SHP77 (cell line): ENCODE data around the gene CDC37.

ENCODE experiments used
- DNase-seq, 2 experiments: peaks; one replicate each; lab custom pipeline; 2025; lab: John Stamatoyannopoulos, UW

The CDC37 gene

GRCh38 chr19:10403137-10404021 lies at the start of gene CDC37:
Gene CDC37 (minus strand): TSS chr19:10403542. CDS start chr19:10403479, 63 bp downstream.
- peak; percentile 83 to 92 for DNase-seq

GRCh38 chr19:10450853-10451609 lies 47.7 kb upstream of the CDC37 start:
- DNase-seq, result no peak

GRCh38 chr19:10450191-10450852 lies 47.0 kb upstream of the CDC37 start:
- DNase-seq, result no peak

- no peak for DNase-seq
These were observed 45.7 kb upstream of the CDC37 start for GRCh38 chr19:10449037-10449436.

GRCh38 chr19:10442698-10443097 lies 39.4 kb upstream of the CDC37 start:
- no peak for DNase-seq

- no peak for DNase-seq
These were observed 36.2 kb upstream of the CDC37 start for GRCh38 chr19:10439588-10439987.

DNA sequence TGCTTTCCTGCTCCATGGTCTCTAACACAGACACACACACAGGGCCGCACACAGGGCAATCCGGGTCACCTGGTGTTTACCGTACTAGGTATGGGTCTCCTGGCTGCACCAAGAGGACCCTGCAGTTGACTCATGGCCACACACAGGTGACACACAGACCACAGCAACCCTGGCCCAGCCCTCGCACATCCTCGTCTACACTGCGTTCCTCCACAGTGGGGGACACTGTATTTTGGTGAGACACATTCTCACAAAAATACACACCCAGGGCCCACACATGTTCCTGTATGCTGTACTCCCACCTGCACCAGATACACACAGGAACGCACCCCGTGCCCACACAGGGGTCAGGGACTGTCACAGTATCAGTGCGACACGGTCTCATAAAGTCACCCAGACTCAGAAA lies 29.8 kb upstream of the CDC37 start:
- DNase-seq, result no peak

DNA sequence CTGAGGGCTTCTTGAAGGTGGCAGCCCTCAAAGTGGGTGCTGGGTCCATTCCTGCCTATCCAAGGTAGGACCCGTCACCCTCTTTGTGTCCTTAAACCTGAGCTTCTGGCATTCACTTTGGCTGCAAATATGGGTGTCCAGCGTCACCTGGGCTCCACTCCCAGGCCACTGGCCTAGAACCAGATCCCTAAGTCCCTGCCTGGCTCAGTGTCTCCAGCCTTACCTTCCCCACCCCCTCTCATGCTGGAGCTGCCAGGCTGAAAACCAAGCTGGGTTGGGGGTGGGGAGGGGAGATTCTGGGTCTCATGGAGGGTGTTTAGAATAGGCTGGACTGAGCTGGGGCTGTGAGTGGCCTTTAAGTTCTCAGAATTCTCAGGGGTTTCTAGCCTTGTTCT lies 29.4 kb upstream of the CDC37 start:
- DNase-seq, result no peak

GRCh38 chr19:10431943-10432735 lies 28.8 kb upstream of the CDC37 start:
- no peak for DNase-seq

DNA sequence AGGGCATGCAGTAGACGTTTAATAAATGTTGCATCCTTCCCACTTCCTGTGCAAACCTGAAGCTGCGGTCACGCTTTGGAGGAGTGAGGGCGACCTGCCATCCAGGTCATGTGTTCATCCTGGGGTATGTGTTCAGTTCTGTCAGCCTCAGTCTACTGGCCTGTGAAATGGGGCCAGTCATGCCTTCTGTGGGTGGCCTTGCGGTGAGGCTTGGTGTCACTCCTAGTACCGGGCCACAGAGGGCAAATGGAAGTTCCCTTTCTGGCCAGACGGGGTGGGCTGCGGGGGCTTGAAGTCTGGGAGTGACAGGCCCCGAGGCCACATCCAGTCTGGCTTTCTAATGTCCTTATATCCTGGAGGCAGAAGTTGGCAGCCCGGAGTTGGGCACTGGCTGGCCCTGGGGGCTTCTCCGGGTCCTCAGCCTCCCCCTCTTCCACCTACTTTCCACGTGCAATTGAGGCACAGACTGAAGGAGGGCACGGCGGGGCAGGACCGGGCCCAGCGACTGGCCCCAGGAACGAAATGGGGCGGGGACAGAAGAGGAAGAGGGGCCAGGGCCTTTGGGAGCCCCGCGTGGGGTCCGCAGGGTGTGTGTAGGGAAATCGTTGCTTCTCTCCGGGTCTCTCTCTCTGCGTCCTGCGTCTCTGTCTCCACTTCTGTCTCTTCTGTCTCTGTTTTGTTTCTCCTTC lies 28.1 kb upstream of the CDC37 start:
- no peak for DNase-seq

- DNase-seq, result no peak
These were observed 27.3 kb upstream of the CDC37 start for GRCh38 chr19:10430505-10431253.

DNA sequence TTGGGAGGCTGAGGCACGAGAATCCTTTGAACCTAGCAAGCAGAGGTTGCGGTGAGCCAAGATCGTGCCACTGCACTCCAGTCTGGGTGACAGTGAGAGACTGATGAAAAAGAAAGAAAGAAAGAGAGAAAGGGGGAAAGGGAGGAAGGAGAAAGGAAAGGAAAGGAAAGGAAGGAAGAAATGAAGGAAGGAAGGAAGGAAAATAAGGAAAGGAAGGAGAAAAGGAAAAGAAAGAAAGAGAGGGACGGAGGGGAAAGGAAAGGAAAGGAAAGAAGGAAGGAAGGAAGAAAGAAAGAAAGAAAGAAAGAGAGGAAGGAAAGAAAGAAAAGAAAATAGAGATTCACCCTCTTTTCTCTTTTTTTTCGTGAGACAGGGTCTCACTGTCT lies 25.6 kb upstream of the CDC37 start:
- DNase-seq, result no peak

DNA sequence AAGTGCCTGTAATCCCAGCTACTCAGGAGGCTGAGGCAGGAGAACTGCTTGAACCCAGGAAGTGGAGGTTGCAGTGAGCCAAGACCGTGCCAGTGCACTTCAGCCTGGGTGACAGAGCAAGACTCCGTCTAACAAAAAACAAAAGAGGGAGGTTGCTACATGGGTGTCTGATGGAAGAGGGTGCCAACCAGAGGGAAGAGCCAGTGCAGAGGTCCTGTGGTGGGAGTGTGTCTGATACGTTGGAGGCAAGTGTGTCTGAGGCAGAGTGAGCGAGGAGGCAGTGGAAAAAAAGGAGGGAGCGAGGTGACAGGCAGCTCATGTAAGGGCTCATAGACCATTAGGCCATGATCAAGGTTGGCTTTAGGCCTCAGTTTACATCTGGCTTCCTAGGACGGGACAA lies 23.8 kb upstream of the CDC37 start:
- no peak for DNase-seq

DNA sequence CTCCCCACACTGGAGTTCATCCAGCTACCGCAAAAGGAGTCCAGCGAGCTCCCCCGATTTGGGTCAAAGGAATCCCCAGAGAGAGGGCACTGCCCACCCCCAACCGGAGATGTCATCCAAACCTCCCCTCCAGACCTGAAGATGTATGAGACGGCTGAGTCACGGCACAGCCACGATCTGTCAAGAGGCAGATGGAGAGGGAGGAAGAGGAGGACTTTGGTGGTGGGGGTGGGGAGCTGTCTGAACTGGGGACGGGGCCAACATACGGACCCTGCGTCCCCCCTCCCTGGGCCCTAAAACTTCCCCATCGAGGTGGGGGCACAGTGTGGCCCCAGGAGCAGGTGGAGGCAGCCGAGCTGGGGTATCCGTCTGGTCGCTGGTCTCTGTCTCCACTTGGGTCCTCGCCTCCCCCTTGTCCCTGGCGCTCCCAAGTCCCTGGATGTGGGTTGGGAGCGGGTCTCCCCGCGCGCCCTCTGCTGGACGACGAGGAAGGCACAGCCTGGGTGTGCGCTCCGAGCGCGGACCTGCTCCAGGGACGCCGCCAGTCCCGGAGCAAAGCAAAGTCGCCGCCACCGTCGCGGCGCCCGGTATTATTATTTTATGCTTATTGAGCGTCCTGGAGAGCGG lies 20.8 kb upstream of the CDC37 start:
- DNase-seq, result peak; percentile 68 to 76

DNA sequence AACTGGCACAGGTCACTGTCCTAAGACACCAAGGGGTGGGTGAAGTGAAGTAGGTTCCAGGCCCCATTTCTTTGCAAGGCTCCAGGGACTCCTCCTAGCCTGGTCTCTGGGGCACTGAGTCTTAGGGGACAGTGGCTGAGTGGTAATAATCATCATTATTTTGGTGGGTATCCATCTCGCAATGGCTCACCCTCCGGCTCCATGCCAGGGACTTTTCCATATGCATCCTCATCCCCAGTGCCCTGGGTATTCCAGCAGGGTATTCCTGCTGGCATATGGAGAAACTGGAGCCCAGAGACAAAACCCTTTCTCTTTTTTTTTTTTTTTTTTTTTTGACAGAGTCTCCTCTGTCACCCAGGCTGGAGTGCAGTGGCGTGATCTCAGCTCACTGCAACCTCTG lies 19.5 kb upstream of the CDC37 start:
- no peak for DNase-seq

GRCh38 chr19:10422046-10422461 lies 18.7 kb upstream of the CDC37 start:
- no peak for DNase-seq

DNA sequence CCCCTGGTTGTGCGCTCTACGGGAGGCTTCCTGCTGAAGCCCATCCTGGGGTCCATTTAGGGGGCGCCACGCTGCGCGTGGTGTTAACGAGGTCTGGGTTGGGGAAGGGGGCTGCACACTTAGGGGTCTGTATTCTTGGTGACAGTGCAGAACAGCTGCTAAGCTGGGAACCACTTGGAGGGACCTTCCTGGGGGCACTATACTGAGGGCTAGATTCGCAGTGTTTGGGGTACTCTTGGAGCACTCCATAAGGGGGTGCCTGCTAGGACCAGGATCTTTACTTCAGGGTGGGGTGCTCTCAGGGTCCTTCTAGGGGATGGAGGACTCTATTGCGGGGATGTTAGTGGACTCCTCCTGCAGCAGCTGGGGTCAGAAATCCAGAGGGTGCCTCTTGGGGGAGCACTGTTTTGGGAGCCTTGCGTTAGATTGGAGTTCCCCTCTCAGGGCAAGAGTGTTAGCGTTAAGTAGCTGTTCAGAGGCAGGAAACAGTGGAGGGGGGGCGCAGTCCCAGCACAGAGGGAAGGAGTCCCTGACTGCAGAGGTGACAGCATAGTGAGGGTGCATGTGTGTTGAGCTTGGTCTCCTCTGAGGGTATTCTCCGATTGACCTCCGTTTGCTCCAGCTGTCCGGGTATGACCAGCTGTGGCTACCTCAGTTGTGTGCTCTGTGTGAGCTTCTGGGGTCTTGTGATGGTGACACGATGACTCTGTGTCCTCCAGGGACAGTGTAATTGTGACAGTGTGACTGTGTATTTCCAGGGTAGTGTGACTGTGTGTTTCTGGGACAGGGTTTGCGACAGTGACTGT lies 18.1 kb upstream of the CDC37 start:
- DNase-seq, result no peak

DNA sequence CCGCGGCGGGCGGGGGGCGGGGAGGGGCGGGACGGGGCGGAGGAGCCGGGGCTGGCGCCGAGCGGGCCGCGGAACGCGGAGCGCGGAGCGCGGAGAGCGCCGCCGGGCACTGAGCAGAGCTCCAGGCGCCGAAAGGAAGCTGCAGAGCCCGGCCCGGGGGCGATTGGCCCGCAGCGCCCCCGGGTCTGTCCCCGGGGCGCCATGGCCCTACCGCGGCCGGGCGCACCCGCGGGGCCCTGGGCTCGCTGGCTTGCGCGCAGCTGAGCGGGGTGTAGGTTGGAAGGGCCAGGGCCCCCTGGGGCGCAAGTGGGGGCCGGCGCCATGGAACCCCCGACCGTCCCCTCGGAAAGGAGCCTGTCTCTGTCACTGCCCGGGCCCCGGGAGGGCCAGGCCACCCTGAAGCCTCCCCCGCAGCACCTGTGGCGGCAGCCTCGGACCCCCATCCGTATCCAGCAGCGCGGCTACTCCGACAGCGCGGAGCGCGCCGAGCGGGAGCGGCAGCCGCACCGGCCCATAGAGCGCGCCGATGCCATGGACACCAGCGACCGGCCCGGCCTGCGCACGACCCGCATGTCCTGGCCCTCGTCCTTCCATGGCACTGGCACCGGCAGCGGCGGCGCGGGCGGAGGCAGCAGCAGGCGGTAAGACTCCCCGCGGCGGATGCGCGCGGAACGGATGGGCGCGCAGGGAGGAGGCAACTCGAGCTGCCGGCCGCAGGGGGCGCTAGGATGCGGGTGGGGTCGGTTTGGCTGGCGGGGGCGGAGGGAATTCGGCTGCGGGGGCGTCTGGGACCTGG lies 17.3 kb upstream of the CDC37 start, which contains the start of gene PDE4A:
Gene PDE4A, plus strand, starts transcription at position 95 of the 796 bp plus-strand sequence. Its CDS starts 227 bp downstream, at position 322.
- peak; percentile 36 to 41 for DNase-seq
